Measurements from ENCODE around the gene DPYD. TPM values are rescaled to one million over a fixed set of nuclear protein-coding genes. Genes with fewer than 3 reads are reported as not detected.

Gene DPYD
- total RNA-seq, 2 donors from 2014 or later: 4.9 to 11.7 TPM

- H3K4me1 ChIP-seq: no peaks in the 10 kb centered on the region
- no peak overlapping the region for H3K27ac ChIP-seq
- intact Hi-C loops (cut with DNase I): no loop called here
- TF ChIP-seq CTCF (IDR thresholded peaks at IDR 0.05): no peak
- no peaks in the 10 kb centered on the region for H3K9me3 ChIP-seq
- no peaks in the 10 kb centered on the region for H3K27me3 ChIP-seq
- H3K9ac ChIP-seq (ENCODE audit: low read depth in 2 of 2, low read length in 2 of 2): no peak overlapping the region
- DNase-seq: no peak
- no peak overlapping the region for H3K4me3 ChIP-seq
- H3K36me3 ChIP-seq: no peaks in the 10 kb centered on the region
These were observed 181.2 kb downstream of the DPYD start for GRCh38 chr1:97739596-97740103.

- H3K4me3 ChIP-seq: no peak overlapping the region
- no peak overlapping the region for H3K9ac ChIP-seq (ENCODE audit: low read depth in 2 of 2, low read length in 2 of 2)
- H3K4me1 ChIP-seq: no peaks in the 10 kb centered on the region
- TF ChIP-seq CTCF (IDR thresholded peaks at IDR 0.05): no peak
- H3K9me3 ChIP-seq: no peaks in the 10 kb centered on the region
- DNase-seq: no peak
- H3K36me3 ChIP-seq: no peaks in the 10 kb centered on the region
- H3K27me3 ChIP-seq: no peaks in the 10 kb centered on the region
- intact Hi-C loops (cut with DNase I): no loop called here
- no peak overlapping the region for H3K27ac ChIP-seq
These were observed 182.6 kb downstream of the DPYD start for GRCh38 chr1:97738270-97738669.

GRCh38 chr1:97730271-97730670, 190.6 kb downstream of the DPYD start:
- no peak for DNase-seq
- Histone ChIP-seq H3K4me3 (no peak overlapping the region), H3K27me3 (no peaks in the 10 kb centered on the region), H3K4me1 (no peaks in the 10 kb centered on the region), H3K27ac (no peak overlapping the region), H3K9me3 (no peaks in the 10 kb centered on the region), H3K9ac (ENCODE audit: low read depth in 2 of 2, low read length in 2 of 2) (no peak overlapping the region), H3K36me3 (no peaks in the 10 kb centered on the region)
- TF ChIP-seq CTCF (IDR thresholded peaks at IDR 0.05): no peak
- intact Hi-C loops (cut with DNase I): no loop called here

- intact Hi-C loops (cut with DNase I): no loop called here
- TF ChIP-seq CTCF (IDR thresholded peaks at IDR 0.05): no peak
- H3K9me3 ChIP-seq: no peaks in the 10 kb centered on the region
- H3K4me3 ChIP-seq: no peak overlapping the region
- H3K9ac ChIP-seq (ENCODE audit: low read depth in 2 of 2, low read length in 2 of 2): no peak overlapping the region
- H3K36me3 ChIP-seq: no peaks in the 10 kb centered on the region
- DNase-seq: no peak
- H3K27ac ChIP-seq: no peak overlapping the region
- H3K27me3 ChIP-seq: no peaks in the 10 kb centered on the region
- no peaks in the 10 kb centered on the region for H3K4me1 ChIP-seq
These were observed 192.4 kb downstream of the DPYD start for GRCh38 chr1:97728436-97728835.

- no peak for DNase-seq
- no peak overlapping the region for H3K9ac ChIP-seq (ENCODE audit: low read depth in 2 of 2, low read length in 2 of 2)
- no peaks in the 10 kb centered on the region for H3K27me3 ChIP-seq
- no peak overlapping the region for H3K4me3 ChIP-seq
- H3K36me3 ChIP-seq: no peaks in the 10 kb centered on the region
- H3K9me3 ChIP-seq: no peaks in the 10 kb centered on the region
- H3K27ac ChIP-seq: no peak overlapping the region
- TF ChIP-seq CTCF (IDR thresholded peaks at IDR 0.05): no peak
- H3K4me1 ChIP-seq: no peaks in the 10 kb centered on the region
- intact Hi-C loops (cut with DNase I): no loop called here
These were observed 193.8 kb downstream of the DPYD start for GRCh38 chr1:97727029-97727428.

Measured in colonic mucosa (tissue), 4 donors.